ENCODE results near the gene C12orf76.

Gene C12orf76

GRCh38 chr12:110080410-110080809 is 32.1 kb upstream of the C12orf76 start:
- Histone ChIP-seq H3K4me2 (ENCODE audit: insufficient read depth, low read length) (no peak overlapping the region; the same call in 1 of the 2 replicates), H3K27ac (ENCODE audit: low read length) (no peak overlapping the region), H3K9me3 (ENCODE audit: insufficient read depth, low read length, severe bottlenecking) (no peaks in the 10 kb centered on the region), H2AFZ (ENCODE audit: low read depth, low read length) (no peak overlapping the region), H3K36me3 (ENCODE audit: insufficient read depth, low read length) (no peaks in the 10 kb centered on the region), H3K4me1 (ENCODE audit: insufficient read depth, low read length) (peaks cover 17% of the 10 kb centered on the region), H3K79me2 (ENCODE audit: insufficient read depth, low read length) (no peaks in the 10 kb centered on the region), H4K20me1 (ENCODE audit: insufficient read depth, low read length) (no peaks in the 10 kb centered on the region), H3K27me3 (ENCODE audit: insufficient read depth, low read length, poor library complexity) (no peaks in the 10 kb centered on the region), H3K9ac (ENCODE audit: low read depth, low read length) (no peak overlapping the region), H3K4me3 (ENCODE audit: low read depth in 1 of 2, low read length in 2 of 2) (no peak overlapping the region)
- DNase-seq (no peak), ATAC-seq (ENCODE audit: insufficient read depth, low read depth) (no peak)
- TF ChIP-seq CTCF (IDR thresholded peaks at IDR 0.05; ENCODE audit: borderline replicate concordance, extremely low read depth, low read length, poor library complexity, severe bottlenecking), result no peak
- no peak for TF ChIP-seq EZH2 (IDR thresholded peaks at IDR 0.05; ENCODE audit: borderline replicate concordance, low read depth, low read length, severe bottlenecking)

- no peaks in the 10 kb centered on the region for H3K36me3 ChIP-seq (ENCODE audit: insufficient read depth, low read length)
- peaks cover 17% of the 10 kb centered on the region for H3K4me1 ChIP-seq (ENCODE audit: insufficient read depth, low read length)
- peak overlapping the region; percentile 48 for H3K4me2 ChIP-seq (ENCODE audit: insufficient read depth, low read length)
- peak overlapping the region in 1 of 2 experiments; percentile 27; a peak in 1 of 4 replicates for H3K4me3 ChIP-seq (ENCODE audit: low read depth in 1 of 2, low read length in 2 of 2)
- peak overlapping the region; percentile 75 for H2AFZ ChIP-seq (ENCODE audit: low read depth, low read length)
- H4K20me1 ChIP-seq (ENCODE audit: insufficient read depth, low read length), result no peaks in the 10 kb centered on the region
- no peaks in the 10 kb centered on the region for H3K9me3 ChIP-seq (ENCODE audit: insufficient read depth, low read length, severe bottlenecking)
- H3K27ac ChIP-seq (ENCODE audit: low read length), result peak overlapping the region; percentile 89
- ATAC-seq (ENCODE audit: insufficient read depth, low read depth) (peak; percentile 94), DNase-seq (peak; percentile 61)
- peak overlapping the region; percentile 38 for H3K9ac ChIP-seq (ENCODE audit: low read depth, low read length)
- no peaks in the 10 kb centered on the region for H3K79me2 ChIP-seq (ENCODE audit: insufficient read depth, low read length)
- no peaks in the 10 kb centered on the region for H3K27me3 ChIP-seq (ENCODE audit: insufficient read depth, low read length, poor library complexity)
- TF ChIP-seq EZH2 (IDR thresholded peaks at IDR 0.05; ENCODE audit: borderline replicate concordance, low read depth, low read length, severe bottlenecking), result no peak
- no peak for TF ChIP-seq CTCF (IDR thresholded peaks at IDR 0.05; ENCODE audit: borderline replicate concordance, extremely low read depth, low read length, poor library complexity, severe bottlenecking)
Measured at GRCh38 chr12:110079477-110080400, 31.4 kb upstream of the C12orf76 start.

- Histone ChIP-seq H3K27ac (ENCODE audit: low read length) (no peak overlapping the region), H3K79me2 (ENCODE audit: insufficient read depth, low read length) (no peaks in the 10 kb centered on the region), H3K4me1 (ENCODE audit: insufficient read depth, low read length) (peaks cover 31% of the 10 kb centered on the region), H3K9ac (ENCODE audit: low read depth, low read length) (no peak overlapping the region), H2AFZ (ENCODE audit: low read depth, low read length) (no peak overlapping the region), H3K27me3 (ENCODE audit: insufficient read depth, low read length, poor library complexity) (no peaks in the 10 kb centered on the region), H3K4me3 (ENCODE audit: low read depth in 1 of 2, low read length in 2 of 2) (no peak overlapping the region), H3K4me2 (ENCODE audit: insufficient read depth, low read length) (no peak overlapping the region), H3K36me3 (ENCODE audit: insufficient read depth, low read length) (no peaks in the 10 kb centered on the region), H4K20me1 (ENCODE audit: insufficient read depth, low read length) (no peaks in the 10 kb centered on the region), H3K9me3 (ENCODE audit: insufficient read depth, low read length, severe bottlenecking) (no peaks in the 10 kb centered on the region)
- DNase-seq (no peak), ATAC-seq (ENCODE audit: insufficient read depth, low read depth) (no peak)
- TF ChIP-seq EZH2 (IDR thresholded peaks at IDR 0.05; ENCODE audit: borderline replicate concordance, low read depth, low read length, severe bottlenecking) (no peak), CTCF (IDR thresholded peaks at IDR 0.05; ENCODE audit: borderline replicate concordance, extremely low read depth, low read length, poor library complexity, severe bottlenecking) (no peak)
Measured at GRCh38 chr12:110077800-110078199, 29.5 kb upstream of the C12orf76 start.
